Measurements from ENCODE around the gene NKAPL.

DNA sequence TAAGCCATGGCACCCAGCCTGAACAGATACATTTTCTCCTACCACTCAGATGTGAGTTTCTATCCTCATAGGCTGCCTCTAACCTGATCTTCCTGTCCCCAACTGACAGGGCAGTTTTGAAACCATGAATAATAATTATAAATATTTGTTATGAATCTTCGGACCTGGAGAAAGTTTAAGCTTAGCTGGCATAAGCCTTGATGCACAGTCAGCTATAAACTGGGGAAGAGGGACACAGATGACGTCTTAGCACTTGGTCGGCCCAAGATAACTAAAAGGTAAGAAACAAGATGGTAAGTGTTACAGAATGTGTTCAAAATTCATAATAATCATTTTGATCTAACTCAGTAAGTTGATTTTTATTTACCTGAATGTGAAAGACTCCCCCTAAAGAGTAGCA, 15.2 kb upstream of the NKAPL start:
- TF ChIP-seq, protein P1, sequence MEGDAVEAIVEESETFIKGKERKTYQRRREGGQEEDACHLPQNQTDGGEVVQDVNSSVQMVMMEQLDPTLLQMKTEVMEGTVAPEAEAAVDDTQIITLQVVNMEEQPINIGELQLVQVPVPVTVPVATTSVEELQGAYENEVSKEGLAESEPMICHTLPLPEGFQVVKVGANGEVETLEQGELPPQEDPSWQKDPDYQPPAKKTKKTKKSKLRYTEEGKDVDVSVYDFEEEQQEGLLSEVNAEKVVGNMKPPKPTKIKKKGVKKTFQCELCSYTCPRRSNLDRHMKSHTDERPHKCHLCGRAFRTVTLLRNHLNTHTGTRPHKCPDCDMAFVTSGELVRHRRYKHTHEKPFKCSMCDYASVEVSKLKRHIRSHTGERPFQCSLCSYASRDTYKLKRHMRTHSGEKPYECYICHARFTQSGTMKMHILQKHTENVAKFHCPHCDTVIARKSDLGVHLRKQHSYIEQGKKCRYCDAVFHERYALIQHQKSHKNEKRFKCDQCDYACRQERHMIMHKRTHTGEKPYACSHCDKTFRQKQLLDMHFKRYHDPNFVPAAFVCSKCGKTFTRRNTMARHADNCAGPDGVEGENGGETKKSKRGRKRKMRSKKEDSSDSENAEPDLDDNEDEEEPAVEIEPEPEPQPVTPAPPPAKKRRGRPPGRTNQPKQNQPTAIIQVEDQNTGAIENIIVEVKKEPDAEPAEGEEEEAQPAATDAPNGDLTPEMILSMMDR (IDR thresholded peaks at IDR 0.05), result no peak
- TF ChIP-seq, protein P2, sequence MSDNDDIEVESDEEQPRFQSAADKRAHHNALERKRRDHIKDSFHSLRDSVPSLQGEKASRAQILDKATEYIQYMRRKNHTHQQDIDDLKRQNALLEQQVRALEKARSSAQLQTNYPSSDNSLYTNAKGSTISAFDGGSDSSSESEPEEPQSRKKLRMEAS (IDR thresholded peaks at IDR 0.05), result no peak
- TF ChIP-seq POLR2A (IDR thresholded peaks at IDR 0.05; ENCODE audit: low read length) (no peak), SREBF2 (IDR thresholded peaks at IDR 0.05) (no peak), CHD4 (IDR thresholded peaks at IDR 0.05; ENCODE audit: borderline replicate concordance) (no peak), ZNF302 (CRISPR knock-in tag; IDR thresholded peaks at IDR 0.05) (no peak), EP300 (IDR thresholded peaks at IDR 0.05) (no peak), CHD2 (IDR thresholded peaks at IDR 0.05; ENCODE audit: low read length, partially characterized antibody) (no peak), CBX8 (IDR thresholded peaks at IDR 0.05) (no peak), JUN (IDR thresholded peaks at IDR 0.05) (no peak), BHLHE40 (IDR thresholded peaks at IDR 0.05; ENCODE audit: low read depth, low read length) (no peak), RFX5 (IDR thresholded peaks at IDR 0.05) (no peak), RCOR1 (IDR thresholded peaks at IDR 0.05; ENCODE audit: low read depth, low read length) (no peak)
- TF ChIP-seq, protein P3, sequence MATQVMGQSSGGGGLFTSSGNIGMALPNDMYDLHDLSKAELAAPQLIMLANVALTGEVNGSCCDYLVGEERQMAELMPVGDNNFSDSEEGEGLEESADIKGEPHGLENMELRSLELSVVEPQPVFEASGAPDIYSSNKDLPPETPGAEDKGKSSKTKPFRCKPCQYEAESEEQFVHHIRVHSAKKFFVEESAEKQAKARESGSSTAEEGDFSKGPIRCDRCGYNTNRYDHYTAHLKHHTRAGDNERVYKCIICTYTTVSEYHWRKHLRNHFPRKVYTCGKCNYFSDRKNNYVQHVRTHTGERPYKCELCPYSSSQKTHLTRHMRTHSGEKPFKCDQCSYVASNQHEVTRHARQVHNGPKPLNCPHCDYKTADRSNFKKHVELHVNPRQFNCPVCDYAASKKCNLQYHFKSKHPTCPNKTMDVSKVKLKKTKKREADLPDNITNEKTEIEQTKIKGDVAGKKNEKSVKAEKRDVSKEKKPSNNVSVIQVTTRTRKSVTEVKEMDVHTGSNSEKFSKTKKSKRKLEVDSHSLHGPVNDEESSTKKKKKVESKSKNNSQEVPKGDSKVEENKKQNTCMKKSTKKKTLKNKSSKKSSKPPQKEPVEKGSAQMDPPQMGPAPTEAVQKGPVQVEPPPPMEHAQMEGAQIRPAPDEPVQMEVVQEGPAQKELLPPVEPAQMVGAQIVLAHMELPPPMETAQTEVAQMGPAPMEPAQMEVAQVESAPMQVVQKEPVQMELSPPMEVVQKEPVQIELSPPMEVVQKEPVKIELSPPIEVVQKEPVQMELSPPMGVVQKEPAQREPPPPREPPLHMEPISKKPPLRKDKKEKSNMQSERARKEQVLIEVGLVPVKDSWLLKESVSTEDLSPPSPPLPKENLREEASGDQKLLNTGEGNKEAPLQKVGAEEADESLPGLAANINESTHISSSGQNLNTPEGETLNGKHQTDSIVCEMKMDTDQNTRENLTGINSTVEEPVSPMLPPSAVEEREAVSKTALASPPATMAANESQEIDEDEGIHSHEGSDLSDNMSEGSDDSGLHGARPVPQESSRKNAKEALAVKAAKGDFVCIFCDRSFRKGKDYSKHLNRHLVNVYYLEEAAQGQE (IDR thresholded peaks at IDR 0.05), result no peak

Data from A549 (cell line).